ENCODE results near the gene PNPLA2. TPM values are rescaled to one million over a fixed set of nuclear protein-coding genes. Genes with fewer than 3 reads are reported as not detected.

The PNPLA2 gene, protein sequence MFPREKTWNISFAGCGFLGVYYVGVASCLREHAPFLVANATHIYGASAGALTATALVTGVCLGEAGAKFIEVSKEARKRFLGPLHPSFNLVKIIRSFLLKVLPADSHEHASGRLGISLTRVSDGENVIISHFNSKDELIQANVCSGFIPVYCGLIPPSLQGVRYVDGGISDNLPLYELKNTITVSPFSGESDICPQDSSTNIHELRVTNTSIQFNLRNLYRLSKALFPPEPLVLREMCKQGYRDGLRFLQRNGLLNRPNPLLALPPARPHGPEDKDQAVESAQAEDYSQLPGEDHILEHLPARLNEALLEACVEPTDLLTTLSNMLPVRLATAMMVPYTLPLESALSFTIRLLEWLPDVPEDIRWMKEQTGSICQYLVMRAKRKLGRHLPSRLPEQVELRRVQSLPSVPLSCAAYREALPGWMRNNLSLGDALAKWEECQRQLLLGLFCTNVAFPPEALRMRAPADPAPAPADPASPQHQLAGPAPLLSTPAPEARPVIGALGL
- total RNA-seq = 26.4 and 49.6 TPM in 2 replicates

DNA sequence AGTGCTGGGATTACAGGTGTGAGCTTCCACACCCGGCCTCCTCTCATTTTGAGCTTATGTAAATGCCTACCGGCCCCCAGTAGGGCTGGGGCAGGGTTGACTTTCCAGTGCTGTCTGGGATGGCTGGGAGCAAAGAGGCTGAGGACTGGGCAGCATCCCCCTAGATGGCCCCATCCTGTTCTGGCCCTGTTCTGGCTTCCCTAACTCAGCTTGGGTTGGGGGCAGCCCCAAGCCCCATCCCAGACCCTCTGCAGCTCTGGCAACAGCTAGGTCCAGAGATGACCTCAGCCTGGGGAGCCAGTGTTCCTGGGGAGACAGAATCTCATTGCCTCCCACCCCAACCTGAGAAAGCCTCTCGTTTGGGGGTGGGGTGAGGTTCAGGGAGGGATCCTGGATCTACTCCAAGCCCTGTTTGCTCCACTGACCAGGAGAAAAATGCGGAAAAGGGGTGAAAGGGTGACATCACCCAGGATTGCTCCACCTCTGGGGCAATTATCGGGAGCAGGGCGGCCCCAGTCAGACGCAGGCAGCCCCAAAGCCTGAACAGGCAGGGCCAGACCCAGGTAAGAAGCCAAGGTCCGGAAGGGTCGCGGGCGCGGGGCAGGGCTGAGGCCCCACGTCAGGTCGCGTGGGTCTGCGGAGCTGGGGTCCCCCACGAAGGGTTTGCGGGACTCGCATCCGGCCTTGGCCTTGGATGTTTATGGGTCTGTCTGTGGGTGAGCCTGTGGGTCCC is at the start of gene PNPLA2:
Gene PNPLA2 (plus strand): TSS at position 519 of the 733 bp plus-strand sequence. CDS start 805 bp downstream, outside the sequence.

DNA sequence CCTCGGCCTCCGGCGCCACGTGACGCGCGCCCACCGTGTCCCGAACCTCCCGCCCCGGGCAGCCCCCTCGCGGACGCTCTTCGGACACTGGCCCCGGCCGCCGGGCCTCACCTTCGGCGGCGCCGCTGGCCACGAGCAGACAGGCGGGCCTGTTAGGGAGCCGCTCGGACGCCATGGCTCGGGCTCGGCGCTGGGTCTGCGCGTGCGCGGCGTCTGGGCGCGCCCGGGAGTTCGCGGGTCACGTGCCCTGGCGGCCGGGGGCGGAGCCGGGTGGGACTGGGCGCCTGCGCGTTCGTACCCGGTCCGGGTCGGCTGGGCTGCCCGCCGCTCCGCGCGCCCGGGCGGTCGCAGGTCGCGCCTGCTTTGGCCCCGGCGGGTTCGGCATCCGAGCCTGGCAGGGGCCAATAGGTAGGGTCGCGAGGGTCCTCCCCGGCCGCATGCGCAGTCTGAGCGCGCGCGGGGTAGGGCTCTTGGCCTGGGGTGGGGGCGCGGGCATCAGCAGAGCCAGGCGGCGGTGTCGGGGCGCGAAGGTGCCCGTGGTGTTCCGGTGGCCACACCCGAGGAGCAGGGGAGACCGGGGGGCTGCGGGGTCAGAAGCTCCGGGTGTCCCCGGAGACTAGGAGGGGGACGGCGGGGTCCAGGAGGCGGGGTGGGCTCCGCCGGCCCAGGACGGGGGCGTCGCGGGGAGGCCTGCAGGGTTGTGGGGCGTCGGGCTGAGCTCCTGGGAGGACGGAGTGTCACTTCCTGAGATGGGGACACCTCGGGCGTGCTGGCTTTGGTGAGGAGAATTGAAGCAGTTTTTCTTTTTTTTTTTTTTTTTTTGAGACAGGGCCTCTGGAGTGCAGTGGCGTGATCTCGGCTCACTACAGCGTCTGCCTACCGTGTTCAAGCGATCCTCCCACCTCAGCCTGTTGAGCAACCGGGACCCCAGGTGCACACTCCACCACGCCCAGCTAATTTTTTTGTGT is 41.1 kb upstream of the PNPLA2 start, which contains the start of gene GATD1:
Gene GATD1 (minus strand): TSS at position 200 of the 968 bp plus-strand sequence. CDS start 25 bp downstream, at position 175.

DNA sequence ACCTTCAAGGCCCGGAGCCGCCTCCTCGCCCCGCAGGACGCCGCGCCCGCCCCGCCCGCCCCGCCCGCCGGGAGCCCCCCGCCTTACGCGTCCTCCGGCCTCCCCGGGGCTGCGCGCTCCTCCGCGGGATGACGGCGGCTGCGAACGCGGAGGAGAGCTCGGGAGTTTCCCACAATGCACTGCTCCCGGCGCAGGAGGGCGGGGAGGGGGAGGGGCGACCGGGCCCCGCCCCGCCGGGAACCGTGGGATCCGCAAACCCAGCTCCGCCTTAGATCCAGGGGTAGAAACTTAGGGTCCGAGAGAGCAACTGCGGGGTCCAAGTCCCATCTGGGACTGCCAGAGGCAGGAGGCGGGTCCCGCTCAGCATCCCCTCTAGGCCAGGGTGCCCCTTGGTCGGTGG is 28.8 kb upstream of the PNPLA2 start, which contains the start of gene CEND1:
Gene CEND1 (minus strand): TSS at position 148 of the 400 bp plus-strand sequence. CDS start 1,514 bp downstream, outside the sequence.

DNA sequence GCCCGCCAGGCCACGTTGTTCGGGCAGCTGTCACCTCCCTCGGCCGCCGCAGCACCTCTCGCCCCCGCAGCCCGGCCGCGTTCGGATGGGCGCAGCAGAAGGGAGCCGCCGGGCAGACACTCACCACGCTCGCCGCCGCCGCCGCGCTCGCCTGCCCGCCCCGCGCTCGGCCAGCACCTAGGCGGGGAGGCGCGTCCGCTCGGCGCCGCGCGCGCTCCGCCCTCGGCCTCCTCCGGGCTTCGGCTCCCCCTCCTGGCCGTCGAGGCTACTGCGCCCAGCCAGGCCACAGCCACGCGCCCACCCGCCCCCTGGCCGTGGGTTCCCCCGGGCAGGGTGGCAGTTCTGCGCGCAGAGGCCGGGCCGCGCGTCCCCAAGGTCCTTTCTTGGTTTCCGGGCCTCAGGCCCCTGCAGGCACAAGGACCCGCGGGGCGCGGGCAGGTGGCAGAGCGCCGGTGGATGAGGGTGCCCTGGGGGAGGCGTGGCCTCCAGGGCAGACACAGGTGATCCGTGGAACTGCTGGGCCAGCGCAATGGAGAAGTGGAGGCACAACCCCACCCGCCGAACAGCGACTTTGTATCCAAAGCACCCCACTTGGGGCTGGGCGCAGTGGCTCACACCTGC is 20.5 kb upstream of the PNPLA2 start, which contains the start of gene SLC25A22:
Gene SLC25A22 (minus strand): TSS at position 189 of the 621 bp plus-strand sequence. CDS start 3,275 bp downstream, outside the sequence.

DNA sequence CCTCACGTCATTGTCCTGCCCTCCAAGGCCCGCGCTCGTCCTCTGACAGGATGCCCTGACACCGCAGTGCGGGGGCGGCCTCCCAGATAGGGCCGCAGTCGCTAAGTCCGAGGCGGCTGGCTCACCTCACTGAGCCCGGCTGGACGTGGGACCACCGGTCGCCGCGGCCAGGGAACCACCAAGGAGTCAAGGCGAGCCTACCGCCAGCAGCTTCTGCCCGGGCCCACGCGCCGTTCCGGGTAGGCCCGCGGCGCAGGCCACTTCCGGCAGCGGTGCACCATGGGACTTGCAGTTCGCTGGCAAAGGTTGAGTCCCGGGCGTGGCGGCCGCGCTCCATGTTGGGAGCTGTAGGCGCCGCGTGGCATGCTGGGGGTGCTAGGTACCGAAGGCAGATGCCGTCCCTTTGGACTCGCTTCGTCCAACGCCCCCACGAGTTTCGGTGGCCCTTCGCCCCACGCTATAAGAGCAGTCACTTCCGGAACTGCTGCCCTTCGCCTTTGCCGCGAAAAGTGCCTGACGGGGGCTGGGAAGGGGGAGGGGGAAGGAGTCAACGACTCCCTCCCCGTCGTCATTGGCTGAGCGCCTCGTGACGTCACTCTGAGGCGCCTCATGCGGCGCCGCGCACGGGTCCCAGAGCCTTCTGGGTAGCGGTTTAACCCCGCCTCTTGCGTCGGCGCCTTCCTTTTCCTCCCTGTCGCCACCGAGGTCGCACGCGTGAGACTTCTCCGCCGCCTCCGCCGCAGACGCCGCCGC is 9.3 kb upstream of the PNPLA2 start, which contains the start of gene RPLP2:
Gene RPLP2 (plus strand): TSS at position 681 of the 753 bp plus-strand sequence. CDS start 268 bp downstream, outside the sequence.

DNA sequence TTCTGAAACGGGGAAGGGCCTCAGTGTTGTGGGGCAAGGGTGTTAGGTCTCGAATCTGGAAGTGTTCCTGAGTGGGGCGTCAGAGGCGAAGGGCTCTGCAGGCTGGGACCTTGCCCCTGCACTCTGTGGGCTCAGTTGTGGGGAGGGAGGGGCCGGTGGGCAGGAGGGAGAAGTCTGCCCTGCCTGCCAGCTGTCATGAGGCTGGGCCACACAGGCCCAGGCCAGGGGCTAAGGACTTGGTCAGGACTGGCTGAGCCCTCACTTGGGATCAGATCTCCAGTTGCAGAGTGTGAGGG is 9.1 kb downstream of the PNPLA2 start, which contains the start of gene CRACR2B:
Gene CRACR2B (plus strand): TSS at position 23 of the 296 bp plus-strand sequence. CDS start 689 bp downstream, outside the sequence.

DNA sequence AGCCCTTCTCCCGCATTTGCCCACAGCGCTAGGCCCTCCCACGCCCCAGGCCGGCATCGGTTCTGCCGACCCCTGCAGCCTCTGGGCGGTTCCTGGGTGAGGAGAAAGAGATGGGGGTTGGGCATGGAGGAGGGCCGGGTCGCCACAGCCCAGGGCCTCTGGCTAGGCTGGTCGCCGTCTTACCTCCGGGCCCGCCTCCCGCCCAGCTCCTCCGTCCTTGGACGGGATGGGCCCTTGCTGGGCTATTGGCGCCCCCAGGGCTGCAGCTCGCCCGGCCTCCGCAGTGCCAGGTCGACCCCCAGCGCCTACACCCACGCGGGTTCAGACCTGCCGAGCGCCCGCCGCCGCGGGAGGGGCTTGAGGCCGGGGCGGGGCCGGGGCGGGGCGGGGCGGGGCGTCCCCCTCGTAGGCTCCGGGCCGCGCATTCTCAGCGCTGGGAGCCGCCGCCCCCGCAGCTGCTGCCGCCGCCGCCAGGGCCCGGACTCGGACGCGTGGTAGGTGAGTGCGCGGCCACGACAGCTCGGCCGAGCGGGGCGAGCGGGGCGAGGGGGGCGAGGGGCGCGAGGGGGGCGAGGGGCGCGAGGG is 13.9 kb downstream of the PNPLA2 start, which contains the start of gene CD151:
Gene CD151 (plus strand): TSS at position 424 of the 585 bp plus-strand sequence. CDS start 3,118 bp downstream, outside the sequence.

DNA sequence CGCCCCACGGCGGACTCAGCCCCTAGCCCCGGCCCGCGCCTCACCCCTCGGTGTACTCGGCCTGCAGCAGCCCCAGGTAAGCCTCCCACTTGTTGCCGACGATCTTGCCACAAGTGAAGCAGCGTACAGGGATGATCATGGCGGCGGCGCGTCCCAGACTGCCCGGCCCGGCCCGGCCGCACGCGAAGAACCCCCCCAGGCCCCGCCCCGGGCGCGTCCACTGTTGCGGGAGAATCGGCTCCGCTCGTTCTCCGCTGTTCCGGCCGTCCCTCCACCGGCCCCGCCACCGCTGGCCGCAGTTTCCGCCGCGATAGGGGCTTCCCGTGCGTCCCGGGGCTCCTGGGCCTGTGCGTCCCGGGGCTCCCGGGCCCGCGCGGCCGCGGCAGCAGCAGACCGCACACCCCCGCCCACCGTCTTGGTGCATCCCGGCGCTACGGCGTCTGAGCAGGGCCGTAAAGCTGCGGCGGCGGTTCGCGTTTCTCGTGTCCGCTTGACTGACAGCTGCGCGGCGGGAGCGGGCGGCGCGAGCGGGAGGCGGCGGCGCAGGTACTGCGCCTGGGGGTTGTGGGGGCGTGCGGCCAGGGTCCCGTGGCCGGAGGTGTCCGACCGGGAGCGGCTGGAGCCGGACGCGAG is 23.8 kb downstream of the PNPLA2 start, which contains the start of the genes POLR2L and TSPAN4:
Gene POLR2L (minus strand): TSS at position 160 of the 633 bp plus-strand sequence. CDS start 21 bp downstream, at position 139.
Gene TSPAN4 (plus strand): TSS at position 483 of the 633 bp plus-strand sequence. CDS start 7,453 bp downstream, outside the sequence.

Other genes starting within 250 kb of the PNPLA2 start
- gene PHRF1, start 242.4 kb upstream of the PNPLA2 start, total RNA-seq = 25.1 and 25.4 TPM in 2 replicates
- gene IRF7, start 203.0 kb upstream of the PNPLA2 start, total RNA-seq = 24.3 and 35.4 TPM in 2 replicates
- under 0.01 and 3.9 TPM in 2 replicates for gene CDHR5, start 194.0 kb upstream of the PNPLA2 start, total RNA-seq
- gene SCT, start 191.7 kb upstream of the PNPLA2 start, total RNA-seq = 3.5 TPM in 1 of 2 replicates, not detected in the other
- gene DRD4, start 181.6 kb upstream of the PNPLA2 start, total RNA-seq = not detected in 2 replicates
- gene DEAF1, start 123.7 kb upstream of the PNPLA2 start, total RNA-seq = 52.5 and 78.3 TPM in 2 replicates
- 12.2 and 45.6 TPM in 2 replicates for gene TMEM80, start 123.1 kb upstream of the PNPLA2 start, total RNA-seq
- 104 and 173 TPM in 2 replicates for gene EPS8L2, start 112.7 kb upstream of the PNPLA2 start, total RNA-seq
- 179 and 256 TPM in 2 replicates for gene TALDO1, start 71.5 kb upstream of the PNPLA2 start, total RNA-seq
- 36.2 and 64.3 TPM in 2 replicates for gene GATD1, start 41.4 kb upstream of the PNPLA2 start, total RNA-seq
- 0.38 TPM in 1 of 2 replicates, not detected in the other for gene CEND1, start 28.8 kb upstream of the PNPLA2 start, total RNA-seq
- 16.7 and 25.6 TPM in 2 replicates for gene SLC25A22, start 20.6 kb upstream of the PNPLA2 start, total RNA-seq
- 17.7 and 21.0 TPM in 2 replicates for gene PIDD1, start 13.7 kb upstream of the PNPLA2 start, total RNA-seq
- gene RPLP2, start 8.9 kb upstream of the PNPLA2 start, total RNA-seq = 1,149 and 1,462 TPM in 2 replicates
- 5.7 and 20.4 TPM in 2 replicates for gene CRACR2B, start 9.0 kb downstream of the PNPLA2 start, total RNA-seq
- gene CD151, start 14.0 kb downstream of the PNPLA2 start, total RNA-seq = 919 and 948 TPM in 2 replicates
- gene POLR2L, start 23.6 kb downstream of the PNPLA2 start, total RNA-seq = 256 and 373 TPM in 2 replicates
- gene TSPAN4, start 23.9 kb downstream of the PNPLA2 start, total RNA-seq = 167 and 224 TPM in 2 replicates
- gene CHID1, start 91.9 kb downstream of the PNPLA2 start, total RNA-seq = 84.4 and 96.6 TPM in 2 replicates
- 56.2 and 89.5 TPM in 2 replicates for gene AP2A2, start 107.0 kb downstream of the PNPLA2 start, total RNA-seq
- gene MUC6, start 217.8 kb downstream of the PNPLA2 start, total RNA-seq = not detected in 2 replicates